Activated T-cell treated with anti-CD3 and anti-CD28 coated beads for 48 hours (primary cell): ENCODE results near the gene NDUFS7.

Experiments used
- DNase-seq: peaks from one replicate; pipeline ENCODE4 v3.0.0-alpha.2; 2020; ENCODE audit warnings: low read depth

The NDUFS7 gene

GRCh38 chr19:1401138-1401888, 17.6 kb downstream of the NDUFS7 start, which contains the start of gene GAMT:
Gene GAMT (minus strand): TSS chr19:1401542. CDS start chr19:1401476, 66 bp downstream.
- DNase-seq: peak; percentile 62

DNA sequence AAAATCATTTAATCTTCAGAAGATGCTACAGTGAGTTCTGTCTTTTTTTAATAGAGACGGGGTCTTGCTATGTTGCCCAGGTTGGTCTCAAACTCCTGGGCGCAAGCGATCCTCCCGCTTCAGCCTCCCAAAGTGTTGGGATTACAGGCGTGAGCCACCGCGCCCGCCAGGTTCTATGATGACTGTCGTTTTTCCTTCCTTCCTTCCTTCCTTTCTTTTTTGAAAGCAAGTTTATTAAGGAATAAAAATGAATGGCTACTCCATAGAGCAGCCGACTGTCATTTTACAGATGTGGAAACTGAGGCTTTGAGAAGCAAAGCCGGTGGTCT, 18.1 kb downstream of the NDUFS7 start:
- no peak for DNase-seq

GRCh38 chr19:1402411-1403070, 18.8 kb downstream of the NDUFS7 start:
- DNase-seq: no peak

- peak; percentile 100 for DNase-seq
Observed at GRCh38 chr19:1406774-1407527, 23.2 kb downstream of the NDUFS7 start.

DNA sequence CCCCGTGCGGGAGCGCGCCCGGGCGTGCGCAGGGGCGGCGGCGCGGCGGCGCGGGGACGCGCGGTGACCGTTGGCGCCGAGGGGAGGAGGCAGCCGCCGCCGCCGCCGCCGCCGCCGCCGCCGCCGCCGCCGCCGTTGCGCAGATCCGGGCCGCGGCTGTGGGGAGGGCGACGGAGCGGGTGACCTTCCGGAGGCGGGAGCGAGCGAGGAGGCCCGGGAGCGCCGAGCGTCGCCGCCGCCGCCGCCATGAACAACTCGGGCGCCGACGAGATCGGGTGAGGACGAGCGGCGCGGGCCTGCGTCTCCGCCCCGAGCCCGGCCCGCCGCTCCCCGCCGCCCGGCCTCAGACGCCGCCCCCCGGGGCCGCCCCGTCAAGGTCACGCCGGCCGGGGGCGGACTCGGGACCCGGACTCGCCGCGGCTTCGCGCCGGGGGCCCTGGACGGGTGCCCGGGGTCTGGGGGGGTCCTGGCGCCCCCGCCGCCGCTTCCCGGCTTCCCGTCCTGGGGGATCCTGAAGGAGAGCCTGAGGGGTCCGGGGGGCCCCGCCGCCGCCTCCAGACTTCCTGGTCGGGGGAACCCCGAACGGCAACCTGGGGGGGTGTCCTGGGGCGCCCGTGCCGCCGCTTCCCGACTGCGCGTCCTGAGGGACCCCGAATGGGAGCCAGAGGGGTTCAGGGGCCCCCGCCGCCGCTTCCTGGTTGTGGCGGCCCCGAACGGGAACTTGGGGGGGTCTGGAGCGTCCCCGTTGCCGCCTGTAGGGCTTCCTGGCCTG, 24.0 kb downstream of the NDUFS7 start, which contains the start of gene DAZAP1:
DAZAP1 (plus strand) TSS at position 59 of the 772 bp plus-strand sequence; CDS start at position 247, 188 bp downstream.
- DNase-seq: no peak

DNA sequence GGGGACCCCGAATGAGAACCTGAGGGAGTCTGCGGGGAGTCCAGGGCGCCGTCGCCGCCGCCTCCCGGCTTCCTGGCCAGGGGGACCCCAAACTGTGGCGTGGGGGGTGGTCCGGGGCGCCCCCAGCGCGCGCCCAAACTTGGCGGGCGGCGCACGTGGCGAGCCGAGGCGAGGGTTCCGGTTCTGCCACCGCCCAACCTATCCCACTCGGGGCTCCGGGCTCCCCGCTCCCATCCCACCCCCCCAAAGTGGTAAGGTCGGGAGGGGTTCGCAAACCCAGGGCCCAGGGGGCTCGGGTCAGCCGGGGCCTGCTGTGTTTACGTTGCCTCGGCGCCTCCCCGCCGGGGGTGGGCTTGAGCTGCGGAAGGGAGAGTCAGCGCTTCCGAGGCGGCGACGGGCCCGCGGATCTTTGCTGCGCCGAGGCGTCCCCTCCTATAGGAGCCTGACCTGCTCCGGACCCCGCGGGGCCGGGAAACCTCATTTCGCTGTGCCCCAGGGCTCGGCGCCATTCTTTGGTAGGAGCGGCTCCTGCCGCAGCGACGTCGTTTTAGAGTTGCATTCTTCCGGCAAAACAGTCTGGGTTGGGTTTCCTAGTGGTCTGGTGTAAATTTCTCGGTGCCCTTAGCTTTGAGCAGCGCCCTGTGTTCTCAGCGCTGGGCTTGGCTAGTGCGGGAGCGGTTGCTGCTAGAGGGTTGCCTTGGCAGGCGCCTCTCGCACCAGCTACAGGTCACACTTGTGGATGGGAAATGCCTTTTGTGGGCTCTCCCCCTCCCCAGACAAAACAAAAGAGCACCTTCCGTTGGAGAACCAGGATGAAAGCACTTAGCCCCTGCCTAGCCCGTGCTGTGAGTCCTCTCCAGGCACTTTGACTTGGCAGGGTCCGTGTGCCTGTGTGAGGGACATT, 24.8 kb downstream of the NDUFS7 start:
- peak; percentile 46 for DNase-seq

GRCh38 chr19:1409204-1410005, 25.7 kb downstream of the NDUFS7 start:
- no peak for DNase-seq

DNA sequence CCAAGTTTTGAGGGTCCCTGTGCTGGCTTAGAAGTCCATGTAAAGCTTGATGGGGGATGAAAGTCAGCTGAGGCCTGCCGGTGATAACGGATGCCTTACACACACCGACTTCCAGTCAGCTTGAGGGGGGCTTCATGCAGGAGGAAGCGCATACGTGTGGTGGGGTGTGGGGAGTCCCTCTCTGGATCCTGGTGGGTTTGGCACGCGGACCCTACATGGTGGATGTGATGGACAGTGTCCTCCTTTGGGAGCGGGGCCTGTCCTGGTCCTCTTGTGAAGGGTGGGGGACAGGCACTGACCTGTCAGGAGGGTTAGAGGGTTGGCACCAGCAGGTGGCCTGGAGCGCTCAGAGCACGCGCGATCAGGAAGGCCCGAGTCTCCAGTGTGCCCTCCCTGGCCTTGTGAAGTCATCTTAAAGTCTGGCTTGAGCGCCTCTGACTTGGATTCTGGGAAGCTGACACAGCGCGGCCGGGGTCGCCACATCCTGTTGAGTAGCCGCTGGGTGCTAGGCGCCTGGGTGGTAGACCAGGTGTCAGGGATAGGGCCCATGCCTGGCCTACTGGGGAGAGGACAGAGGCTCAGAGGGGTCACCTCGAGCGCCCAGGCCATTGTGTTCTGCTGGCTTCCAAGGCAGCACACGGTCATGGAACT, 26.6 kb downstream of the NDUFS7 start:
- peak; percentile 43 for DNase-seq

GRCh38 chr19:1410789-1411188, 27.1 kb downstream of the NDUFS7 start:
- DNase-seq: no peak

DNA sequence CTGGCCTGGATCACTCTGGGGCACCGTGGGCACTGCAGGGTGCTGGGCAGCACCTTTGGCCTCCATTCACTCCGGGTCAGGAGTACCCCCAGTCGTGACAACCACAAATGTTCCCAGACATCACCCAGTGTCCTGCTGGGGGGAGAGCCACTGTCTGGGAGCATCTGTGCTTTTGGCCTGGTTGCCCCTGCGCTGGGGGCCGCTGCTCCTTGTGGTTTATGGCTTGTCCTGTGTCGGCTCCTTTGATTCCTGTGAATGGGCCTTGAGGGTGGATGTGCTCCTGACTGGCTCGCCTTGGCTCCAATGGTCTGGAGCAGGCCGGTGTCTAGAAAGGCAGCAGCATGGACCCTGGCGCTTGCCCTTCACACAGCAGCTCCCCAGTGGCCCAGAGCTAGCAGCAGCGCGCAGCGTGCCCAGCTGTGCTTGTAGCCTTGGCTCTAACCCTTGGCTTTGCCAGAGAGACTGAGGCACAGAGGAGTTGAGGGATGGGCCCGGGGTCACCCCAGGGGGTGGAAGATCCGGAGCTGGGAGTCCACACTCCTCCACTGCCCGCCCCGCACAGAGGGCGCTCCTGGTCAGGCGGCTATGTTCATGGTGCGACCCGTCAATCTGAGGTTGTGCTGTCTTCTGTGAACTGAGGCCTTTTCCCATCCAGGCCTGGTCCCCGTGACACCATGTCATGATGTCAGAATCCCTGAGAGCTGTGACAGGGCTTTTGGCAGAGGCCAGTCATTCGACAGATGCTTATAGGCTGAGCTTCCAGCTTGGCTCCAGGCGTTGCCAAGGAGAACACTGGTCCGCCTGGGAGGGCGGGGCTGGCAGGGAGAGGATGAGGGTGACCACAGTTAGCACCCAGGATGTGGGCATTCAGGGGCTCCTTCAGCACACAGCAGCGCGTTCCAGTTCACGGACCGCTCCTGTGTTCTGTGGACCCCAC, 27.8 kb downstream of the NDUFS7 start:
- DNase-seq: no peak

- no peak for DNase-seq
Observed at GRCh38 chr19:1412323-1412923, 28.7 kb downstream of the NDUFS7 start.

GRCh38 chr19:1412995-1413800, 29.5 kb downstream of the NDUFS7 start:
- no peak for DNase-seq

DNA sequence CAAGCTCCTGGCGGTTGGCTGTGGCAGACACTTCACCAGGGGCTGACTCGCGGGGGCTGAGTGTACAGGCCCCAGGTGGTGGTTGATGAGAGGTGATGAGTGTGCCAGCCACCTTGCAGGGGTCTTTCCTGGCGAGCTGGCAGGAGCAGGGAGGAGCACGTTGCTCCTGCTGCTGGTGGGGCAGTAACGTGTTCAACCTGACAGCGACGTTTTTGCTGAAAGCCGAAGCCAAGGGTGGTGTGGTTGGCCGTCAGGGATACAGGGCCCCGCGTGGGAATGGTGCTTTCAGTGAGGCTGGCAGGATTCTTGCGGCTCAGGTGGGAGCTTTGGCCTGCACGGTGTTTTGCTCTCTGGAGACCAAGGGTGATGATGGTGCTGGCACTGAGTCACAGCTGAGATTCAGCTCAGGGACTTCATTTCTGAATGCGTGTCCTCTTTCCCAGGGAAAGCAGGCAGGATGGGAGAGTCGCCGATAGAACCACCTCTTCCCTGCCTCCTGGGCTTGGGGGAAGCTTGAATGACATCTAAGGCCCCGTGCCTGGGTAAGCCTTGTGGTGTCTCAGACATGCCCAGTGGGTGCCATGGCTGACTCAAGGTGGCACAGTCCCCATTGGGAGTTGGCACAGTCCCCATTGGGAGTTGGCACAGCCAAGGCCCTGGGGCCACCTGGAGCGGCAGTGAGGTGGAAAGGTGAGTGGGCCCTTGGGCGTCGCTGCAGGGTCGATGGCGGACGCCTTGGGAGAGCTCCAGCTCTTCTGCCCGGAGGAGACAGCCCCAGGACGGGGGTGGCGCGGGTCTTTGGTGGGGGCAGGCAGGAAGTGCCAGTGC, 32.5 kb downstream of the NDUFS7 start:
- DNase-seq: no peak

DNA sequence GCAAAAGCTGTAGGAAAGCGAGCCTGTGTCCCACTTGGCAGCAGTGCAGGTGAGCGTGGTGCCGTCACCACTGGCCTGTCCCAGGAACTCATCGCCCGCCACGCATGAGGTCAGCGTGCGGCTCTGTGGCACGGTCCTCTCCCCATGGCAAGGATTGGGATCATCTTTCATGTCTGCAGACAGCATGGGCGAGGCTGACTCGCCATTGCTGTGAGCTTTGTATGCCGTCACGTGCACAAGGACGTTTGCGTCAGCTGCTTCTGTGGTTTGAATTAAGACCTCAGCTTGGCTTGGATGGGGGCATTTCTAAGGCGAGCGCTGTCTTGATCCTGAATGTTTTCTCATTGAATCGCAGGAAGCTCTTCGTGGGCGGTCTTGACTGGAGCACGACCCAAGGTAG, 33.4 kb downstream of the NDUFS7 start:
- no peak for DNase-seq

GRCh38 chr19:1417681-1418495, 34.2 kb downstream of the NDUFS7 start:
- DNase-seq: no peak

DNA sequence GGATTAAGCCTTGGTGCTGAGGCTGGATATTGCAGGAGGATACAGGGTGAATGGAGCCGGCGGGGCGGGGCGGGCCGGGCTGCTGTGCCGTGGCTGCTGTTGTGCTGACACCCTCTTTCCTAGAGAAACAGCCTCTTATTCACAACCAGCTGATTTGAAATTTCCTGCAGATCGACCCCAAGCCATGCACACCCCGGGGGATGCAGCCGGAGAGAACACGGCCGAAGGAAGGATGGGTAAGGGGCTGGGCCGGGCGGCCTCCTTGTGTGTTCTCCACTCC, 34.7 kb downstream of the NDUFS7 start:
- DNase-seq: no peak
